Muscle layer of colon (tissue), 2 donors: ENCODE measurements around the gene VWA2.

Source experiments
- H3K27ac ChIP-seq: one replicate; pipeline ENCODE4 v1.7.0; 2013; ENCODE audit warnings: low read depth, mild to moderate bottlenecking, low read length, moderate library complexity
- H3K27me3 ChIP-seq, 2 donors: one replicate each; pipeline ENCODE4 v1.7.0; 2013; ENCODE audit warnings: low read length in 2 of 2, mild to moderate bottlenecking in 2 of 2; ENCODE audit not compliant: insufficient read depth in 2 of 2, control insufficient read depth in 1 of 2
- H3K36me3 ChIP-seq: one replicate; pipeline ENCODE4 v1.7.0; 2013; ENCODE audit warnings: mild to moderate bottlenecking, low read length; ENCODE audit not compliant: insufficient read depth
- H3K4me1 ChIP-seq: one replicate; pipeline ENCODE4 v1.7.0; 2013; ENCODE audit warnings: mild to moderate bottlenecking, low read length; ENCODE audit not compliant: insufficient read depth
- H3K4me3 ChIP-seq, 2 donors: one replicate each; pipeline ENCODE4 v1.7.0; 2013; ENCODE audit warnings: low read length in 2 of 2, low read depth in 1 of 2, mild to moderate bottlenecking in 1 of 2, moderate library complexity in 1 of 2
- H3K9ac ChIP-seq: one replicate; pipeline ENCODE4 v1.7.0; 2013; ENCODE audit warnings: low read length
- H3K9me3 ChIP-seq: one replicate; pipeline ENCODE4 v1.7.0; 2013; ENCODE audit warnings: mild to moderate bottlenecking, low read length
- donor health status: abdominal sarcoma.
- donor health status: Adenocarcinoma of cecum.

The VWA2 gene

DNA sequence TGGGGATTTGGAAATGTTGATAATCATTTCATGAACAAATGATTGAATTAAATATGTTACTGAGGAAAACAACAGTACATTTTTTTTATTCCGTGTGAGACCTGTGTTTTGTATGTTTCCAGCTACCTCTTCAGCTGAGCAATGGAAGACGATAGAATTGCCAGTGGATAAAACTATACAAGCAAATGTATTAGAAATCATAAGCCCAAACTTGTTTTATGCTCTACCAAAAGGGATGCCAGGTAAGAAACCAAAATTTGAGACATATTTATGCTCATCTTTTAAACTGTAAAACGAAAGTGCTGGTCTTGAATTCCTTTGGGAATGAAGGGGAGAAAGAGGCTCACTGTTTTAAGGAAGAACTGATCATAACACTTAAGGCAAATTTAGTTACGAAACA lies 17.8 kb upstream of the VWA2 start:
- H3K27ac ChIP-seq = no peak overlapping the region
- H3K4me3 ChIP-seq = no peak overlapping the region
- no peaks in the 10 kb centered on the region for H3K9me3 ChIP-seq
- H3K4me1 ChIP-seq = no peaks in the 10 kb centered on the region
- no peak overlapping the region for H3K9ac ChIP-seq
- H3K36me3 ChIP-seq = no peaks in the 10 kb centered on the region
- H3K27me3 ChIP-seq = no peaks in the 10 kb centered on the region

DNA sequence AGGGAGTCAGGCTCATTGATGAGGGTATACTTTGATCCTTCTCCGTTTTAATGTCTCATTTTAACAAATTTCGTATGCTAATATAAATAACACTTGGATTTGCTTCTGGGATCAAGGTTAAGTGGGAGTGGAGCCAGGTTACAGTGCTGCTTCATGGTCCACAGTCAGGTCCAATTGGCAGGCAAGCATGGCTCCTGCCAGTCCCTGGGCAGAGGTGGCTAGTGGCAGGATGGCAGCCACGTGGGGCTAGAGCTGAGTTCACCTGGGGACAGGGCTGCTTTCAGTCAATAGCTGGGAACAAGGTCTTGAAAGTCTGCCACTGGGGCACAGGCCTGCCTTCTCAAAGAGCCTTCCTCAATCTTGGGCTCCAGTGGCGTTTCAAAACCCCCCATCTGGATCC lies 16.0 kb upstream of the VWA2 start:
- no peaks in the 10 kb centered on the region for H3K9me3 ChIP-seq
- H3K36me3 ChIP-seq = no peaks in the 10 kb centered on the region
- H3K4me3 ChIP-seq = no peak overlapping the region
- H3K27me3 ChIP-seq = no peaks in the 10 kb centered on the region
- no peaks in the 10 kb centered on the region for H3K4me1 ChIP-seq
- no peak overlapping the region for H3K9ac ChIP-seq
- H3K27ac ChIP-seq = no peak overlapping the region

GRCh38 chr10:114228156-114228555 lies 10.9 kb upstream of the VWA2 start:
- H3K4me1 ChIP-seq = no peaks in the 10 kb centered on the region
- H3K4me3 ChIP-seq = no peak overlapping the region
- no peaks in the 10 kb centered on the region for H3K36me3 ChIP-seq
- no peaks in the 10 kb centered on the region for H3K27me3 ChIP-seq
- no peak overlapping the region for H3K27ac ChIP-seq
- no peaks in the 10 kb centered on the region for H3K9me3 ChIP-seq
- no peak overlapping the region for H3K9ac ChIP-seq

DNA sequence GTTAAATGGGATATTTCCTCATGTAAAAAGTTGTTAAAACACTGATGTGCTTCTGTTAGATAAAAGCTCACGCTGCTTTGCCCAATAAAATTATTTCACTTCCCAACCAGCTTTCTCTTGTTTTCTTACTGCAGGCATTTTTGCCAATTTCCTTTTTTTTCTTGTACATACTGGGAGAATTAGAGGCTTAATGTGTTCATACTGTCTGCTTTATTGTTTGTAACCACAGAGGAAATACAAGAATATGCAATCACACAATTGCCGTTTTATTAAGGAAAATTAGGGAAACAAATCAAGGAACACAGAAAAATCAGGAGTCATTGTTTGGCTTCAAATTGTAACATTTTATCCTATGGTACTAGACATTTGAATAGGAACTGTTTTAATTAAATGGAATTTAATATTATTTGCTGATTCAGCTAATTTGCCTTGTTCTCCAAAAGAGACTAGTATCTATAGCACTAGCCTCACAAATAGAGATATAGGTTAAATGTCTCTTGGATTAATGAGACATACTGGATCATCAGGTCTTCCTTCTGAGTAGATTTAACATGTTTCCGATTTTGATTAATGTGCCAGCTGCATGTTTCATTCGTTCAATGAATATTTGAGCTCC lies 6.4 kb upstream of the VWA2 start:
- no peaks in the 10 kb centered on the region for H3K4me1 ChIP-seq

GRCh38 chr10:114233482-114233881 lies 5.6 kb upstream of the VWA2 start:
- H3K4me1 ChIP-seq = no peaks in the 10 kb centered on the region
- peaks cover 5 to 17% of the 10 kb centered on the region in 2 donors for H3K27me3 ChIP-seq
- no peak overlapping the region for H3K9ac ChIP-seq
- H3K9me3 ChIP-seq = no peaks in the 10 kb centered on the region
- H3K27ac ChIP-seq = no peak overlapping the region
- no peak overlapping the region for H3K4me3 ChIP-seq
- no peaks in the 10 kb centered on the region for H3K36me3 ChIP-seq

More for the DNA sequence above, 6.4 kb upstream of the VWA2 start:
- no peaks in the 10 kb centered on the region for H3K9me3 ChIP-seq
- H3K27me3 ChIP-seq = peaks cover 0 to 9% of the 10 kb centered on the region in 2 donors
- H3K9ac ChIP-seq = no peak overlapping the region
- no peak overlapping the region for H3K27ac ChIP-seq
- H3K4me3 ChIP-seq = no peak overlapping the region
- H3K36me3 ChIP-seq = no peaks in the 10 kb centered on the region

DNA sequence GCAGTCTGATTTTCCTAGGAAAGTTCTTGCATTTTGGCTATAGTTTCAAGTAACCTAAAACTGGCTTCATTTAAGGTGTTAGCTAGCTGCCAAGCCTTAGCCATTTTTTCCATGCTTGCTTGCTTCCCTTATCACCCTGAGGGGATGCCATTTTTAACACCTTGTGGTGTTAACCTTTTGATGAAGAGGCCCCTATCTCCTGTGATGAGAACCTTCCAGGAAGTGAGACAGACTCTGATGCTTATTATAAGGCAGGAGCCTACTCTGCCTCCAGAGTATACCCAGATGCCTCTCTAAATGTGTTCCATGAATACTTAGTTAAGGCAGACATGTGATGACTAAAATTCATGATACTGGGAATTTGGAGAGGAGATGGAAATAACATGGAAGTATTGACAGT lies 4.9 kb upstream of the VWA2 start:
- peaks cover 2% of the 10 kb centered on the region for H3K4me1 ChIP-seq
- H3K9me3 ChIP-seq = no peaks in the 10 kb centered on the region
- H3K27ac ChIP-seq = no peak overlapping the region
- no peak overlapping the region for H3K9ac ChIP-seq
- H3K36me3 ChIP-seq = no peaks in the 10 kb centered on the region
- H3K4me3 ChIP-seq = no peak overlapping the region
- peaks cover 8 to 24% of the 10 kb centered on the region in 2 donors for H3K27me3 ChIP-seq

GRCh38 chr10:114239994-114240345 lies 916 bp downstream of the VWA2 start:
- Histone ChIP-seq H3K9me3 (no peaks in the 10 kb centered on the region), H3K27me3 (peaks cover 26 to 39% of the 10 kb centered on the region in 2 donors), H3K4me1 (peaks cover 6% of the 10 kb centered on the region), H3K4me3 (no peak overlapping the region), H3K36me3 (no peaks in the 10 kb centered on the region), H3K27ac (no peak overlapping the region), H3K9ac (no peak overlapping the region)

- H3K4me1 ChIP-seq = peaks cover 6% of the 10 kb centered on the region
- no peaks in the 10 kb centered on the region for H3K36me3 ChIP-seq
- H3K27ac ChIP-seq = no peak overlapping the region
These were observed 3.2 kb downstream of the VWA2 start for GRCh38 chr10:114242235-114242634.

DNA sequence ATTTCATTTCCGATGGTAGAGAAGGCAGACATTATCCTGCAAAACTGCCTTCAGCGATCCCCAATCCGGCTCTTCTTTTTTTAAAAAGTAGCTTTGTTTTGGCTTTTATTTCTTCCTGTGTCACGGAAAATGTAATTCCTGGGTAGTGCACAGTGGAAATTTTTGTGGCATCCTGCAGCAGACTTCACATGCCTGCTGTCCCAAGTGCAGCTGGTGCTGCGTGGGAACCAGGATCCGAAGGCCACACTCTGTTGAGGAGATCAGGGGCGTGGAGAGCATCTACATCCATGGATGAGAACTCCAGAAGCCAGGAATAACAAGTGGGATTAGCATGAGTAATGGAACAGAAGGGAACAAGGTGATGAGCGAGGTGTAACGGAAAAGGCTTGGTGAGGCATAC lies 4.6 kb downstream of the VWA2 start:
- Histone ChIP-seq H3K9ac (no peak overlapping the region), H3K4me3 (no peak overlapping the region), H3K9me3 (no peaks in the 10 kb centered on the region), H3K27me3 (peaks cover 19 to 20% of the 10 kb centered on the region in 2 donors), H3K4me1 (peaks cover 6% of the 10 kb centered on the region), H3K27ac (no peak overlapping the region), H3K36me3 (no peaks in the 10 kb centered on the region)

More at GRCh38 chr10:114242235-114242634, 3.2 kb downstream of the VWA2 start:
- no peak overlapping the region for H3K4me3 ChIP-seq
- no peak overlapping the region for H3K9ac ChIP-seq
- no peaks in the 10 kb centered on the region for H3K9me3 ChIP-seq
- H3K27me3 ChIP-seq = peaks cover 26 to 32% of the 10 kb centered on the region in 2 donors

GRCh38 chr10:114244126-114244525 lies 5.1 kb downstream of the VWA2 start:
- peaks cover 3% of the 10 kb centered on the region for H3K4me1 ChIP-seq
- no peaks in the 10 kb centered on the region for H3K36me3 ChIP-seq
- H3K9ac ChIP-seq = no peak overlapping the region
- no peaks in the 10 kb centered on the region for H3K9me3 ChIP-seq
- no peak overlapping the region for H3K27ac ChIP-seq
- H3K27me3 ChIP-seq = peaks cover 15 to 18% of the 10 kb centered on the region in 2 donors
- no peak overlapping the region for H3K4me3 ChIP-seq

DNA sequence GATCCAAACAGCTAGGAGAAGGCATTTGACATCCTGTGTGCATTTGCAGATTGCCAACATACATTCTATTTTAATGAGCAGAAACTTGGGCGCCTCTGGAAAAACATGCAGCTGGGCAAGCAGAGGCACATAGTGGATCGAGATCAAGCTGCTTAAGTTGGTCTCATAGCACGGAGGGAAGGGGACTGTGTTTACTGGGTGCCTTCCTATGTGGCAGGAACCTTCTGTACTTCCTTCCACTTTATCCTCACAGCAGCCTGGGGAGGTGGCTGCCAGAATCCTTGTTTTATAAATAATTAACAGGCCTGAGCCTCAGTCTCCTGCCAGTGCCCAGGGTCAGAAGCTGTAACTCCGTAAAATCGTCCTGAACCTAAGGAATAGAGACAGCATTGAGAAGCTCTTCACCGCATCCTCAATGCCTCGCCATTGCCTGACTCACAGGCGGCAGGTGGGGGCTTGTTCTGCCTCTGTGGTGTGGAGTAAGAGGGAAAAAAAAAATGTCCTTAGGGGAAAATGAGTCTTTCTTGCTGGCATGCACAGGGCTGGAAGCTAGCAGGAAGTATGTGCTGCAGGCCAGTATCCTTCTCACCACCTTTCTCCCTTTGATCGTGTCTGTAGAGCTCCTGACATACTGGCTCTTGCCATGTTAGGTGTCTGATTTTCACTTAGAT lies 6.2 kb downstream of the VWA2 start:
- Histone ChIP-seq H3K27me3 (peaks cover 4 to 9% of the 10 kb centered on the region in 2 donors), H3K9ac (no peak overlapping the region), H3K4me1 (no peaks in the 10 kb centered on the region), H3K9me3 (no peaks in the 10 kb centered on the region), H3K27ac (no peak overlapping the region), H3K36me3 (no peaks in the 10 kb centered on the region), H3K4me3 (no peak overlapping the region)
